ENCODE results near the gene LGR6.

The LGR6 gene

GRCh38 chr1:202248861-202249260 lies 55.3 kb downstream of the LGR6 start:
- no peaks in the 10 kb centered on the region for H3K4me1 ChIP-seq (ENCODE audit: low read length)
- H3K4me2 ChIP-seq (ENCODE audit: low read length): no peak overlapping the region
- no peaks in the 10 kb centered on the region for H3K9me3 ChIP-seq (ENCODE audit: insufficient read depth, low read length)
- H2AFZ ChIP-seq (ENCODE audit: low read depth, low read length): no peak overlapping the region
- TF ChIP-seq EZH2phosphoT487 (IDR thresholded peaks at IDR 0.05; ENCODE audit: low read depth): no peak
- TF ChIP-seq CTCF (IDR thresholded peaks at IDR 0.05; ENCODE audit: low read depth, low read length): no peak
- no peak overlapping the region for H3K9ac ChIP-seq (ENCODE audit: low read length)
- H4K20me1 ChIP-seq (ENCODE audit: insufficient read depth, low read length): no peaks in the 10 kb centered on the region
- H3K27me3 ChIP-seq (ENCODE audit: low read depth, low read length): peaks cover 36% of the 10 kb centered on the region
- no peak overlapping the region for H3K4me3 ChIP-seq (ENCODE audit: low read length)
- no peaks in the 10 kb centered on the region for H3K79me2 ChIP-seq (ENCODE audit: low read length)
- no peaks in the 10 kb centered on the region for H3K36me3 ChIP-seq (replicated peaks; ENCODE audit: low read depth, low read length)
- no peak overlapping the region for H3K27ac ChIP-seq (ENCODE audit: low read length)

- no peaks in the 10 kb centered on the region for H3K4me1 ChIP-seq (ENCODE audit: low read length)
- no peak overlapping the region for H3K9ac ChIP-seq (ENCODE audit: low read length)
- no peaks in the 10 kb centered on the region for H3K79me2 ChIP-seq (ENCODE audit: low read length)
- no peaks in the 10 kb centered on the region for H3K36me3 ChIP-seq (replicated peaks; ENCODE audit: low read depth, low read length)
- H3K27ac ChIP-seq (ENCODE audit: low read length): no peak overlapping the region
- H4K20me1 ChIP-seq (ENCODE audit: insufficient read depth, low read length): no peaks in the 10 kb centered on the region
- no peak overlapping the region for H3K4me2 ChIP-seq (ENCODE audit: low read length)
- TF ChIP-seq CTCF (IDR thresholded peaks at IDR 0.05; ENCODE audit: low read depth, low read length) (no peak), EZH2phosphoT487 (IDR thresholded peaks at IDR 0.05; ENCODE audit: low read depth) (no peak)
- no peaks in the 10 kb centered on the region for H3K9me3 ChIP-seq (ENCODE audit: insufficient read depth, low read length)
- H3K27me3 ChIP-seq (ENCODE audit: low read depth, low read length): peaks cover 36% of the 10 kb centered on the region
- no peak overlapping the region for H3K4me3 ChIP-seq (ENCODE audit: low read length)
- no peak overlapping the region for H2AFZ ChIP-seq (ENCODE audit: low read depth, low read length)
These were observed 55.8 kb downstream of the LGR6 start for GRCh38 chr1:202249436-202249835.

- Histone ChIP-seq H4K20me1 (ENCODE audit: insufficient read depth, low read length) (no peaks in the 10 kb centered on the region), H3K79me2 (ENCODE audit: low read length) (no peaks in the 10 kb centered on the region), H3K36me3 (replicated peaks; ENCODE audit: low read depth, low read length) (no peaks in the 10 kb centered on the region), H2AFZ (ENCODE audit: low read depth, low read length) (no peak overlapping the region), H3K4me2 (ENCODE audit: low read length) (no peak overlapping the region), H3K4me3 (ENCODE audit: low read length) (no peak overlapping the region), H3K9ac (ENCODE audit: low read length) (no peak overlapping the region), H3K27ac (ENCODE audit: low read length) (no peak overlapping the region), H3K27me3 (ENCODE audit: low read depth, low read length) (peaks cover 36% of the 10 kb centered on the region), H3K9me3 (ENCODE audit: insufficient read depth, low read length) (no peaks in the 10 kb centered on the region), H3K4me1 (ENCODE audit: low read length) (no peaks in the 10 kb centered on the region)
- TF ChIP-seq EZH2phosphoT487 (IDR thresholded peaks at IDR 0.05; ENCODE audit: low read depth): no peak
- no peak for TF ChIP-seq CTCF (IDR thresholded peaks at IDR 0.05; ENCODE audit: low read depth, low read length)
These were observed 56.2 kb downstream of the LGR6 start for GRCh38 chr1:202249846-202250245.

- Histone ChIP-seq H3K4me2 (ENCODE audit: low read length) (no peak overlapping the region), H3K79me2 (ENCODE audit: low read length) (no peaks in the 10 kb centered on the region), H3K36me3 (replicated peaks; ENCODE audit: low read depth, low read length) (no peaks in the 10 kb centered on the region), H3K4me3 (ENCODE audit: low read length) (no peak overlapping the region), H3K27me3 (ENCODE audit: low read depth, low read length) (peaks cover 36% of the 10 kb centered on the region), H3K4me1 (ENCODE audit: low read length) (no peaks in the 10 kb centered on the region), H2AFZ (ENCODE audit: low read depth, low read length) (no peak overlapping the region), H3K9ac (ENCODE audit: low read length) (no peak overlapping the region), H3K27ac (ENCODE audit: low read length) (no peak overlapping the region), H4K20me1 (ENCODE audit: insufficient read depth, low read length) (no peaks in the 10 kb centered on the region), H3K9me3 (ENCODE audit: insufficient read depth, low read length) (no peaks in the 10 kb centered on the region)
- TF ChIP-seq EZH2phosphoT487 (IDR thresholded peaks at IDR 0.05; ENCODE audit: low read depth): no peak
- TF ChIP-seq CTCF (IDR thresholded peaks at IDR 0.05; ENCODE audit: low read depth, low read length): no peak
These were observed 57.4 kb downstream of the LGR6 start for GRCh38 chr1:202250982-202251381.
